Mesenchymal stem cell (in vitro differentiated cells and primary cell): ENCODE data around the gene PVALB.

Source experiments
- DNase-seq: peaks from one replicate; pipeline ENCODE4 v3.0.0-alpha.2; 2013
- H2AFZ ChIP-seq: one replicate; pipeline ENCODE4 v1.6.1; 2013; ENCODE audit warnings: low read depth, mild to moderate bottlenecking, control low read depth, inconsistent platforms, low read length, moderate library complexity
- H2AK5ac ChIP-seq: 2 replicates; pipeline ENCODE4 v1.6.1; 2013; ENCODE audit warnings: low read length, moderate library complexity, mild to moderate bottlenecking, inconsistent platforms; ENCODE audit not compliant: severe bottlenecking
- H2BK120ac ChIP-seq: one replicate; pipeline ENCODE4 v1.6.1; 2013; ENCODE audit warnings: low read depth, mild to moderate bottlenecking, inconsistent platforms, low read length, moderate library complexity
- H2BK12ac ChIP-seq, 2 experiments: one replicate each; pipeline ENCODE4 v1.6.1; 2013; ENCODE audit warnings: inconsistent platforms in 2 of 2, low read length in 2 of 2, mild to moderate bottlenecking in 2 of 2, moderate library complexity in 2 of 2, control low read depth in 1 of 2
- H2BK15ac ChIP-seq: one replicate; pipeline ENCODE4 v1.6.1; 2013; ENCODE audit warnings: mild to moderate bottlenecking, low read depth, inconsistent platforms; ENCODE audit not compliant: poor library complexity, severe bottlenecking
- H2BK5ac ChIP-seq: 2 replicates; pipeline ENCODE4 v1.6.1; 2013; ENCODE audit warnings: low read depth, mild to moderate bottlenecking, low read length, control low read depth, inconsistent platforms; ENCODE audit not compliant: poor library complexity, severe bottlenecking
- H3K14ac ChIP-seq, 2 experiments: one replicate each; pipeline ENCODE4 v1.6.1; 2013; ENCODE audit warnings: inconsistent platforms in 2 of 2, low read length in 2 of 2, control low read depth in 1 of 2, mild to moderate bottlenecking in 1 of 2, moderate library complexity in 1 of 2
- H3K18ac ChIP-seq, 2 experiments: one replicate each; pipeline ENCODE4 v1.6.1; 2013; ENCODE audit warnings: inconsistent platforms in 2 of 2, low read length in 2 of 2, control low read depth in 1 of 2, low read depth in 1 of 2, mild to moderate bottlenecking in 1 of 2
- H3K23ac ChIP-seq, 2 experiments: one replicate each; pipeline ENCODE4 v1.6.1; 2013; ENCODE audit warnings: inconsistent platforms in 2 of 2, low read length in 2 of 2, mild to moderate bottlenecking in 2 of 2, moderate library complexity in 2 of 2, control low read depth in 1 of 2
- H3K27ac ChIP-seq: 2 replicates; pipeline ENCODE4 v1.5.1; 2013; ENCODE audit warnings: mild to moderate bottlenecking, moderate library complexity, low read length, control low read depth, inconsistent platforms; ENCODE audit not compliant: poor library complexity, severe bottlenecking
- H3K27me3 ChIP-seq, 2 experiments: 2 replicates each; pipeline versions ENCODE4 v1.6.1 to v1.7.0; 2013; ENCODE audit warnings: low read length in 2 of 2, mild to moderate bottlenecking in 2 of 2, moderate library complexity in 2 of 2, control low read depth in 1 of 2, inconsistent platforms in 1 of 2; ENCODE audit not compliant: control insufficient read depth in 1 of 2, insufficient read depth in 1 of 2
- H3K36me3 ChIP-seq, 2 experiments: 2 replicates each; pipeline versions ENCODE4 v1.6.1 to v1.7.0; 2013; ENCODE audit warnings: low read length in 2 of 2, control low read depth in 1 of 2, inconsistent platforms in 1 of 2, low read depth in 1 of 2, mild to moderate bottlenecking in 1 of 2; ENCODE audit not compliant: insufficient read depth in 2 of 2, control insufficient read depth in 1 of 2
- H3K4ac ChIP-seq, 2 experiments: one replicate each; pipeline ENCODE4 v1.6.1; 2013; ENCODE audit warnings: inconsistent platforms in 2 of 2, low read length in 2 of 2, mild to moderate bottlenecking in 2 of 2, moderate library complexity in 2 of 2, control low read depth in 1 of 2, low read depth in 1 of 2
- H3K4me1 ChIP-seq: 2 replicates; pipeline ENCODE4 v1.6.1; 2013; ENCODE audit warnings: low read depth, low read length, control low read depth; ENCODE audit not compliant: control insufficient read depth, insufficient read depth
- H3K4me2 ChIP-seq: 2 replicates; pipeline ENCODE4 v1.6.1; 2013; ENCODE audit warnings: low read length, mild to moderate bottlenecking, inconsistent platforms; ENCODE audit not compliant: poor library complexity, severe bottlenecking
- H3K4me3 ChIP-seq, 2 experiments: 2 replicates each; pipeline versions ENCODE4 v1.5.1 to v1.7.0; 2013; ENCODE audit warnings: low read length in 2 of 2, mild to moderate bottlenecking in 2 of 2, control low read depth in 1 of 2, low read depth in 1 of 2; ENCODE audit not compliant: insufficient read depth in 1 of 2
- H3K79me1 ChIP-seq: replicated peaks from 2 replicates; pipeline ENCODE4 v1.6.1; 2013; ENCODE audit warnings: mild to moderate bottlenecking, control low read depth, low read length, inconsistent platforms; ENCODE audit not compliant: poor library complexity, severe bottlenecking
- H3K9ac ChIP-seq: 2 replicates; pipeline ENCODE4 v1.7.0; 2013; ENCODE audit warnings: mild to moderate bottlenecking, low read length, moderate library complexity
- H3K9me3 ChIP-seq: 2 replicates; pipeline ENCODE4 v1.7.0; 2013; ENCODE audit warnings: mild to moderate bottlenecking, low read length; ENCODE audit not compliant: control insufficient read depth
- H4K8ac ChIP-seq: one replicate; pipeline ENCODE4 v1.6.1; 2013; ENCODE audit warnings: inconsistent platforms, mild to moderate bottlenecking, low read length, moderate library complexity
- H4K91ac ChIP-seq: one replicate; pipeline ENCODE4 v1.6.1; 2013; ENCODE audit warnings: mild to moderate bottlenecking, low read length, inconsistent platforms
- WGBS: methylation state at CpG from one replicate; pipeline ENCODE4 v1.1.7; 2013; ENCODE audit warnings: mixed read lengths; 5-methylcytosine and 5-hydroxymethylcytosine counted together

PVALB gene

DNA sequence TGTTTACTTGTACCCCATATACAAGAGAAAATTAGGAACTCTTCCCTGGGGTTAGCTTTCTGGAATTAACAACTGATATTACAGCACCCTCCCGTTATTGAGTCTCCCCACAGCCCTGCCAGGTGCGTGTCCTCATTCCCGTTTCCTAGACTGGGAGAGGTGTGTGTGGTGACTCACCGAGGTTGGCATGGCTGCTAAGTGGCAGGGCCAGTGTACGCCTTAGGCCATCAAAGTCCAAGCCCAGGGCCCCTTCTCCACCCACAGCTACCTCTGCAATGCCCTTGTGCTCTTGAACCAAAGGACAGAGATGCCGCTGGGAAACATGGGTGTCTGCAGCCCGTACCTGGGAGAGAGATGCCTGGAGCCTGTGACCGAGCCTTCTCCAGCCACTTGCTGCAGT is 53.3 kb downstream of the PVALB start:
- Histone ChIP-seq H3K4me2 (no peak overlapping the region), H2BK12ac (no peak overlapping the region), H4K91ac (no peak overlapping the region), H2BK15ac (no peak overlapping the region), H2AFZ (no peak overlapping the region), H3K4me3 (no peak overlapping the region), H3K18ac (no peak overlapping the region), H3K4me1 (peaks cover 5% of the 10 kb centered on the region), H3K27ac (no peak overlapping the region), H3K14ac (no peak overlapping the region), H3K4ac (no peak overlapping the region), H2AK5ac (no peak overlapping the region), H3K9ac (no peak overlapping the region), H3K9me3 (no peaks in the 10 kb centered on the region), H3K79me1 (no peaks in the 10 kb centered on the region), H3K23ac (no peak overlapping the region), H3K36me3 (peaks cover 40 to 49% of the 10 kb centered on the region in 2 experiments), H3K27me3 (no peaks in the 10 kb centered on the region), H4K8ac (no peak overlapping the region), H2BK5ac (no peak overlapping the region), H2BK120ac (no peak overlapping the region)
- WGBS = 98% methylated on average over 8 of the region's 8 CpGs
- DNase-seq = no peak

DNA sequence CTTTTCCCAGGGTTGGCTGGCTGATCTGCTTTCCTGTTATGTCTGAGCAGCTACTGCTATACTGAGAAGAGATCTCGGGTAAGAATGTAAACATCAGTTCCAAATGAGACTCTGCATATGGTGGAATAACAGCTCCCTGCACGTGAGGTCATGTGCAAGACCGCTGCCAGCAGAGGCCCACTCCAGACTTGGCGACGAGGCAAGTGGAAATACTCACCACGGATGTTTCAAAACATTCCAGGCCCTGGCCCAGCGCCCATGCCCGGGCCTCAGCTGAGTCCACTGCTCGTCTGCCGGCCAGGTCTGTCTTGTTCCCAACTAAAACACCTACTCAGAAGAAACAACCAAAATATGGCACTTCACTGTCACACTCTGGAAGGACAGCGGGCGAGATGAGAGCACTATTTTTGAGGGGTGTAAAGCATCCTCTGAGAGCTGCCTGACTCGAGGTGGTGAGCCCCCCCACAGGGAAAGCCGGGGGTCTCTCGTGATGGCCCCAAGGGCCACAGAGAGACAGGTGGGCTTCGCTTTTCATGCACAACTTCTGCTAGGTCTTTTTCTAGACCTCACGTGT is 54.1 kb downstream of the PVALB start:
- 93% methylated on average over 17 of the region's 17 CpGs for WGBS
- H3K79me1 ChIP-seq = no peaks in the 10 kb centered on the region

DNA sequence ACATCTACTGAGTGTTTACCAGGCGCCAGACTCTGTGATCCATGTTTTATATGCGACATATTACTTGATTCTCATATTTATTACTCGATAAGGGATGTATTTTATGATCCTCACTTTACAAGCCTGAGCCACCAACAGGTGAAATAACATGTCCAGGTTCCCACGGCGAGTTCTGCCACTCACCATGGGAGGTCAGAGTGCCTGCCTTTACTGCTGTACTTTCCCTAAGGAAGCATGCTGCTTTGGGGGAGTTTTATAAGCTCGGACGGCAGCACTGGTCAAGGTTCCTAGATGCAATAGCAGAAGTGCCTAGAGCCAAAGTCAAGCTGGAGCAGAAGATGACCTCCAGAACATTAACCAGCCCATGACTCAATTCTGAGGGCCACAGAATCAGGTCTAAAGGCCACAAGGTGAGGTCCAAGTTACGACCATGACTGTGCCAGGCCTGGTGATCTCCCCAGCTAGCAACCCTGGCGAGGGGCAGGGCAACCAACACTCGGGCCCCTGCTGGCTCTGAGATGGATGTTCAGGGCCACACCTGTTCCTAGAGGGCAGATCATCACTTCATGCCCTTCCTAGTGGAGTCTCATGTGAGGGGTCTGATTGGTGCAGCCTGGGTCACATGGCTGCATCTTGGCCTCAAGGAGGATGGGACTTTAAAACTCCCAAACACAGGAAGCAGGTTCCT is 55.1 kb downstream of the PVALB start:
- Histone ChIP-seq H2BK120ac (no peak overlapping the region), H4K8ac (no peak overlapping the region), H2BK12ac (no peak overlapping the region), H2BK5ac (no peak overlapping the region), H3K4me2 (no peak overlapping the region), H4K91ac (no peak overlapping the region), H3K23ac (no peak overlapping the region), H3K36me3 (peaks cover 30 to 38% of the 10 kb centered on the region in 2 experiments), H3K4ac (no peak overlapping the region), H2AK5ac (no peak overlapping the region), H3K27ac (no peak overlapping the region), H3K18ac (no peak overlapping the region), H3K4me1 (peaks cover 5% of the 10 kb centered on the region), H3K9ac (no peak overlapping the region), H2AFZ (no peak overlapping the region), H3K79me1 (no peaks in the 10 kb centered on the region), H3K9me3 (no peaks in the 10 kb centered on the region), H3K4me3 (no peak overlapping the region), H3K14ac (no peak overlapping the region), H2BK15ac (no peak overlapping the region), H3K27me3 (peaks cover 0 to 2% of the 10 kb centered on the region in 2 experiments)
- DNase-seq = no peak
- WGBS = 93% methylated on average over 10 of the region's 10 CpGs

More for the DNA sequence above, 54.1 kb downstream of the PVALB start:
- peaks cover 38 to 49% of the 10 kb centered on the region in 2 experiments for H3K36me3 ChIP-seq
- H3K14ac ChIP-seq = no peak overlapping the region
- H3K4me1 ChIP-seq = peaks cover 5% of the 10 kb centered on the region
- H2AK5ac ChIP-seq = no peak overlapping the region
- H2BK15ac ChIP-seq = no peak overlapping the region
- no peaks in the 10 kb centered on the region for H3K9me3 ChIP-seq
- no peak overlapping the region for H3K27ac ChIP-seq
- no peak overlapping the region for H4K91ac ChIP-seq
- no peak overlapping the region for H3K4me3 ChIP-seq
- H4K8ac ChIP-seq = no peak overlapping the region
- no peak overlapping the region for H3K18ac ChIP-seq
- DNase-seq = peak; percentile 16
- no peak overlapping the region for H3K9ac ChIP-seq
- no peak overlapping the region for H2BK5ac ChIP-seq
- no peak overlapping the region for H2BK12ac ChIP-seq
- no peak overlapping the region for H3K23ac ChIP-seq
- H3K27me3 ChIP-seq = no peaks in the 10 kb centered on the region
- no peak overlapping the region for H3K4ac ChIP-seq
- H2AFZ ChIP-seq = no peak overlapping the region
- H3K4me2 ChIP-seq = no peak overlapping the region
- no peak overlapping the region for H2BK120ac ChIP-seq

DNA sequence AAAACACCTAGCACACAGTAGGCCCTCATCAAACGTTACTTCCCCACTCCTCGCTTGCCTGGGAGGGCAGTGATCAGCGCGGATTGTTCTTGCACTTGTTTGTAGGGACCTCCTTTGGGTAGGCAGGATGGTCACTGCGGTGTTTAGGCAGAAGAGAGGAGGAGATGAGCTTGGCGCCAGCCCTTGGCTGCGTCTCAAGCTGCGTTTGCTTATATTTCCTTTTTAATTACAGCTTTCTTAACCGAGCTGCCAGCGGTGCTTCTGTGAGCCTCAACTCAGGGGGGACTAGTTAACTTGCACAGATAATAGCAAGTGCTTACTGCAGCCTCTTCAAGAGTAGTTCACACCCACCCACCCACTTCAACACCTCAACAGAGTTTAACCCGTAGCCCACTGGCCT is 56.0 kb downstream of the PVALB start:
- Histone ChIP-seq H2BK120ac (no peak overlapping the region), H3K9me3 (no peaks in the 10 kb centered on the region), H3K36me3 (peaks cover 30 to 36% of the 10 kb centered on the region in 2 experiments), H3K23ac (no peak overlapping the region), H3K4me3 (no peak overlapping the region), H3K9ac (no peak overlapping the region), H3K4ac (no peak overlapping the region), H2BK5ac (no peak overlapping the region), H3K4me1 (peaks cover 3% of the 10 kb centered on the region), H3K14ac (no peak overlapping the region), H2BK15ac (no peak overlapping the region), H2AFZ (no peak overlapping the region), H4K91ac (no peak overlapping the region), H2AK5ac (no peak overlapping the region), H3K4me2 (no peak overlapping the region), H3K27ac (no peak overlapping the region), H3K18ac (no peak overlapping the region), H4K8ac (no peak overlapping the region), H2BK12ac (no peak overlapping the region), H3K79me1 (no peaks in the 10 kb centered on the region), H3K27me3 (peaks cover 6 to 10% of the 10 kb centered on the region in 2 experiments)
- WGBS = 91% methylated on average over 9 of the region's 11 CpGs
- no peak for DNase-seq
